GM19025 (cell line): ENCODE data around the gene AK8.

Source experiments
- ATAC-seq: cut with Tn5 transposase; IDR thresholded peaks from one replicate; pipeline ENCODE4 v1.9.1; 2021; ENCODE audit warnings: mild to moderate bottlenecking, low read depth, moderate library complexity; ENCODE audit not compliant: unreplicated experiment

The AK8 gene

GRCh38 chr9:132681561-132681960, 196.5 kb downstream of the AK8 start:
- ATAC-seq = no peak

GRCh38 chr9:132679946-132680625, 198.0 kb downstream of the AK8 start:
- ATAC-seq = no peak

- no peak for ATAC-seq
Measured at GRCh38 chr9:132677976-132678375, 200.1 kb downstream of the AK8 start.
